Kidney (tissue), 14 donors: ENCODE data around the gene RHBDD3. TPM values are rescaled to one million over a fixed set of nuclear protein-coding genes. Genes with fewer than 3 reads are reported as not detected.

ENCODE experiments used
- DNase-seq, 5 donors: peaks; one replicate each; pipeline ENCODE4 v3.0.0-alpha.2; 2013 to 2020
- FAIRE-seq: peaks from 2 replicates; lab custom pipeline; 2012; peaks lifted over from hg19 to GRCh38; lab: Jason Lieb, UNC
- H3K27ac ChIP-seq, 2 donors: one replicate each; pipeline ENCODE4 v1.7.0; 2013; ENCODE audit warnings: low read depth in 2 of 2, low read length in 2 of 2, inconsistent platforms in 1 of 2
- H3K27me3 ChIP-seq: one replicate; pipeline ENCODE4 v1.7.1; 2013; ENCODE audit warnings: low read length, inconsistent platforms; ENCODE audit not compliant: control insufficient read depth, insufficient read depth
- H3K36me3 ChIP-seq, 3 donors: one replicate each; pipeline versions ENCODE4 v1.7.0 to v1.7.1; 2013; ENCODE audit warnings: low read length in 3 of 3, control low read depth in 1 of 3, inconsistent platforms in 1 of 3; ENCODE audit not compliant: insufficient read depth in 3 of 3, control insufficient read depth in 2 of 3
- H3K4me1 ChIP-seq, 3 donors: one replicate each; pipeline versions ENCODE4 v1.7.0 to v1.7.1; 2013; ENCODE audit warnings: low read length in 3 of 3, inconsistent platforms in 1 of 3, low read depth in 1 of 3; ENCODE audit not compliant: control insufficient read depth in 2 of 3, insufficient read depth in 2 of 3
- H3K4me3 ChIP-seq, 3 donors: one replicate each; pipeline versions ENCODE4 v1.7.0 to v1.8.1; 2013; ENCODE audit warnings: low read length in 3 of 3, control low read depth in 1 of 3, inconsistent platforms in 1 of 3
- H3K9ac ChIP-seq, 3 donors: one replicate each; pipeline versions ENCODE4 v1.7.0 to v1.7.1; 2013; ENCODE audit warnings: low read length in 3 of 3, control low read depth in 1 of 3, inconsistent platforms in 1 of 3
- H3K9me3 ChIP-seq, 3 donors: one replicate each; pipeline versions ENCODE4 v1.7.0 to v1.7.1; 2013; ENCODE audit warnings: low read length in 3 of 3, control low read depth in 1 of 3, inconsistent platforms in 1 of 3; ENCODE audit not compliant: control insufficient read depth in 2 of 3, insufficient read depth in 1 of 3
- CTCF ChIP-seq: IDR thresholded peaks from 3 replicates; pipeline ENCODE4 v1.5.1; 2012; ENCODE audit warnings: mild to moderate bottlenecking, moderate library complexity, borderline replicate concordance; ENCODE audit not compliant: insufficient read depth; ENCODE audit errors: extremely low read depth
- intact Hi-C: fragments of 100-400 bp; cut with DNase I; formaldehyde crosslinking; loops from one replicate; pipeline ENCODE4 v1.11.1; 2022
- polyA plus RNA-seq: library from polyadenylated mRNA; stranded (reverse); fragments of 350-450 nt; fragmentation: Illumina TruSeq; extraction: RNeasy Lipid Tissue Mini Kit (QIAGEN cat#74804); gene quantifications from one replicate; pipeline ENCODE4 v1.2.3, GENCODE V29; 2014; ENCODE audit warnings: low read depth, low replicate concordance; ENCODE audit not compliant: insufficient read depth
- total RNA-seq: library from RNA; stranded (reverse); fragmentation: NEBNext Ultra II Directional; extraction: Animal tissue kit (Norgen Biotek cat#: 25700); gene quantifications from one replicate; pipeline ENCODE4 v1.2.1, GENCODE V29; 2021
- donor health status: control.
- donor health status: control.
- donor health status: control.
- donor health status: control.
- donor health status: control.
- donor health status: DM: yes; HTN: yes; CAD: no.
- donor health status: Normal renal cell carcinoma (clear cell type).

The RHBDD3 gene
- total and polyA plus RNA-seq, 2 donors from 2014 or later: 19.2 to 26.3 TPM

GRCh38 chr22:29298641-29299040, 30.9 kb upstream of the RHBDD3 start:
- FAIRE-seq: no peak
- H3K9me3 ChIP-seq: no peaks in the 10 kb centered on the region
- intact Hi-C loops: no loop called here
- H3K36me3 ChIP-seq: peaks cover 21 to 54% (median 43%) of the 10 kb centered on the region in 3 donors
- H3K27me3 ChIP-seq: no peaks in the 10 kb centered on the region
- TF ChIP-seq CTCF: no peak
- no peak overlapping the region for H3K9ac ChIP-seq
- no peak overlapping the region for H3K27ac ChIP-seq
- H3K4me1 ChIP-seq: peaks cover 0 to 12% (median 4%) of the 10 kb centered on the region in 3 donors
- H3K4me3 ChIP-seq: no peak overlapping the region
- no peak for DNase-seq

GRCh38 chr22:29292379-29292778, 24.6 kb upstream of the RHBDD3 start:
- Histone ChIP-seq H3K36me3 (peaks cover 29 to 83% (median 51%) of the 10 kb centered on the region in 3 donors), H3K4me1 (no peaks in the 10 kb centered on the region), H3K27me3 (no peaks in the 10 kb centered on the region), H3K4me3 (no peak overlapping the region), H3K9ac (no peak overlapping the region), H3K9me3 (no peaks in the 10 kb centered on the region), H3K27ac (no peak overlapping the region)
- FAIRE-seq: no peak
- no peak for TF ChIP-seq CTCF
- no peak for DNase-seq
- intact Hi-C loops: no loop called here

GRCh38 chr22:29291215-29291614, 23.4 kb upstream of the RHBDD3 start:
- TF ChIP-seq CTCF: no peak
- FAIRE-seq: no peak
- no peaks in the 10 kb centered on the region for H3K4me1 ChIP-seq
- no peak for DNase-seq
- no peaks in the 10 kb centered on the region for H3K27me3 ChIP-seq
- no peak overlapping the region for H3K4me3 ChIP-seq
- H3K9ac ChIP-seq: no peak overlapping the region
- intact Hi-C loops: no loop called here
- no peaks in the 10 kb centered on the region for H3K9me3 ChIP-seq
- H3K27ac ChIP-seq: no peak overlapping the region
- peaks cover 21 to 80% (median 45%) of the 10 kb centered on the region in 3 donors for H3K36me3 ChIP-seq

- H3K27me3 ChIP-seq: no peaks in the 10 kb centered on the region
- intact Hi-C loops: no loop called here
- H3K9ac ChIP-seq: no peak overlapping the region
- FAIRE-seq: no peak
- no peak overlapping the region for H3K27ac ChIP-seq
- TF ChIP-seq CTCF: no peak
- DNase-seq: no peak
- no peaks in the 10 kb centered on the region for H3K9me3 ChIP-seq
- H3K36me3 ChIP-seq: peaks cover 21 to 68% (median 40%) of the 10 kb centered on the region in 3 donors
- H3K4me1 ChIP-seq: no peaks in the 10 kb centered on the region
- no peak overlapping the region for H3K4me3 ChIP-seq
These were observed 22.3 kb upstream of the RHBDD3 start for GRCh38 chr22:29290061-29290460.
